Ectodermal cell (in vitro differentiated cells): ENCODE data around the gene PTPRG.

Experiments
- H3K27ac ChIP-seq: 2 replicates; pipeline ENCODE4 v1.7.0; 2013; ENCODE audit warnings: mild to moderate bottlenecking, low read depth, low read length; ENCODE audit not compliant: insufficient read depth, poor library complexity, severe bottlenecking
- H3K27me3 ChIP-seq: 2 replicates; pipeline ENCODE4 v1.7.0; 2013; ENCODE audit warnings: mild to moderate bottlenecking, low read length; ENCODE audit not compliant: insufficient read depth, control insufficient read depth, poor library complexity, severe bottlenecking
- H3K36me3 ChIP-seq: one replicate; pipeline ENCODE4 v1.7.0; 2013; ENCODE audit warnings: low read length; ENCODE audit not compliant: control insufficient read depth, insufficient read depth
- H3K4me1 ChIP-seq: one replicate; pipeline ENCODE4 v1.7.0; 2013; ENCODE audit warnings: low read length; ENCODE audit not compliant: control insufficient read depth, insufficient read depth
- H3K4me3 ChIP-seq: 2 replicates; pipeline ENCODE4 v1.7.0; 2013; ENCODE audit warnings: low read depth, low read length, control low read depth; ENCODE audit not compliant: insufficient read depth
- H3K9me3 ChIP-seq: 2 replicates; pipeline ENCODE4 v1.7.0; 2013; ENCODE audit warnings: mild to moderate bottlenecking, low read length, moderate library complexity; ENCODE audit not compliant: control insufficient read depth
- WGBS, 2 experiments: methylation state at CpG; one replicate each; pipeline ENCODE4 v1.1.7; 2013; ENCODE audit warnings: missing lambda C conversion rate in 2 of 2; 5-methylcytosine and 5-hydroxymethylcytosine counted together

Gene PTPRG

DNA sequence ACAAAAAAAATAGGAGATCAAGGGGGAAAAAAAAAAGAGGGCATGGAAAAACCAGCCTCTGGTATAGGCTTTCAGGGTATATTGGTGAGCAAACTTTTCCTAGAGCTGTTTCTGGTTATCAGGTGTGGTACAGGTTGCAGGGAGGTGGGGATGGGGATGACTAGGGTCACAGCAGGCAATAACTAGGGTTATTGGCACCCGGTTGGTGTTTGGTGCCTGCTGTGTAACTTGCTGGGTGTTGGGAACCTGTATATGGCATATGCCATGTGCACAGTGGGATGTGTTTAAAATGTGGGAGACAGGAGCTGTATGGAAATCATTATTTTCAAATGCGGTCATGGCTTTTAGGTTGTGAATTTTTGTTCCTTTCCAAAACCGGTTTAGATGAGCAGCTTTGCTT lies 119.2 kb downstream of the PTPRG start:
- Histone ChIP-seq H3K27me3 (peaks cover 10% of the 10 kb centered on the region), H3K4me1 (peaks cover 36% of the 10 kb centered on the region), H3K4me3 (no peak overlapping the region), H3K27ac (no peak overlapping the region), H3K9me3 (no peaks in the 10 kb centered on the region), H3K36me3 (no peaks in the 10 kb centered on the region)
- 79 to 84% methylated on average over 2 of the region's 3 CpGs for WGBS, 2 experiments

- no peaks in the 10 kb centered on the region for H3K36me3 ChIP-seq
- no peak overlapping the region for H3K27ac ChIP-seq
- WGBS, 2 experiments, result 88 to 96% methylated on average over 5 of the region's 5 CpGs
- H3K27me3 ChIP-seq, result peaks cover 19% of the 10 kb centered on the region
- no peaks in the 10 kb centered on the region for H3K9me3 ChIP-seq
- no peak overlapping the region for H3K4me3 ChIP-seq
- peaks cover 40% of the 10 kb centered on the region for H3K4me1 ChIP-seq
Observed at GRCh38 chr3:61681636-61682035, 120.3 kb downstream of the PTPRG start.

DNA sequence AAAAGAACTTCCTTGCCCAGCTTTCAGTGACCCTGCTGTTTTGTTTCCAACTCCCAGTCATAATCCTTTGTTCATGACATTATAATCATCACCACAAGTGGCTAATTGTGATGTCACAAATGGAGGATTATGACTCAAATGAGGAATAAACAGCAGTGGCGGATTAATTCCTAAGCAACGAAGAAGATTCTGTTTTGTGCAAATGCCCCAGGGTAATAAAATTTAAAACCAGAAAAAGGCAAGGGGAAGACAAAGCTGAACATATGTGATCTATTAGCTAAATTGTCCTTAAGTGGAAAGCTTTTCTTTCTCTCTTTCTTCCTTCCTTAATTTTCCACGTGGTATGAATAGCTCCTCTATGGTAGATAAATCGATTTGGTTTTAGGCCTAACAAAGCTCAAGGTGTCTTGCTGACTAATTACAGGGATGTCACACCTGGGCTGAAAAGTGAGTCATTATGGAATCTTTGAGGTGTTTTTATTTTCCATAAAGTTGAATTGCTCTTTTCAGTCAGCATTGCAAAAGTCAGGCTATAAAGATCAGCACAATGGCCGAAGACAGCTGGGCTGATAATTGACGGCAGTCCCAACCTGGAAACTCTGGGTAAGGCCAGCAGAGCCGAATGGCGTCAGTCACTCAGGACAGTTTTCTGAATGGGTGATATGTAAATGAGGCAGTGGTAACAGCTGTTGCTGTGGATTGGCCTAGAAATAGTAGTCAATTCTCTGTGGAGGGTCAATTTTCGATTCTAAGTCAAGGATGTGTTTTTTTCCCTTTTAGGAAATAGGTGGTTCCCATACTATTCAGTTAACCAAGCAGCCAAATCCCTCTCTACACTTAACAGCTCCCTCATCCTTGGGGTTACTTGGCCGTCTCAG lies 121.5 kb downstream of the PTPRG start:
- peaks cover 43% of the 10 kb centered on the region for H3K4me1 ChIP-seq
- H3K27ac ChIP-seq, result no peak overlapping the region

DNA sequence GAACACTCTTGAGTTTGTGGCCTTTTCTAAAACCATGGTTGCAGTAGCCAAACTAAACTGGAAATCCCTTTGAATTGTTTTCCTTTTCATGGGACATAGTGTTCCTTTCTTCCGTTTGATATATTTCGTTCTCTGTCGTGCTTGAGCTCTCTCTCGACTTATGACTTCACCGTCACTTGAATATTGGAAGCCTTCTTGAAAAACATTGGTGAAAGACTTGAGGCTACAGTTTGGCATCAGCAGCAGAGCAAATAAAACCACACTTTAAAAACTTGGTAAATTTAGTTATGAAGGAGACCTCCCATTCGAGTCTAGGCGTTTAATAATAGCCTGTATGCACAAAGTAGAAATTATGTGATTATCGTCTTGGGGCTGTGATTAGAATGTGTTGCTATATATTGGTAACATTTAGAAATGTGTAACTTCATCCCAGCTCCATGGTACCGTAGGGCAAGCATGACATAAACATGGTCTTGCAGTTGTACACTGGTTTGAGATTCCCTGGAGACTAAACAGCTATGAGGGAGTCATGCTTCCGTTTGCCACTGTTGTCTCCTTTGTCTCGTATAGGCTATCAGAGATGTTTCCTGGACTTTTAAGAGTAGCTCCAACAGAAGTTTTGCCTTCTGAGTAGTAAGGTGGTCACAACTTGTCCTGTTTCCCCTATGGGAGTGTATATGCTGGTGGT lies 122.3 kb downstream of the PTPRG start:
- H3K4me1 ChIP-seq, result peaks cover 44% of the 10 kb centered on the region
- no peaks in the 10 kb centered on the region for H3K36me3 ChIP-seq
- peaks cover 33% of the 10 kb centered on the region for H3K27me3 ChIP-seq
- no peak overlapping the region for H3K4me3 ChIP-seq
- 93 to 94% methylated on average over 11 of the region's 11 CpGs for WGBS, 2 experiments
- H3K27ac ChIP-seq, result no peak overlapping the region
- H3K9me3 ChIP-seq, result no peaks in the 10 kb centered on the region

More for the DNA sequence above, 121.5 kb downstream of the PTPRG start:
- WGBS, 2 experiments, result 65 to 74% methylated on average over 10 of the region's 10 CpGs
- no peak overlapping the region for H3K4me3 ChIP-seq
- H3K9me3 ChIP-seq, result no peaks in the 10 kb centered on the region
- H3K27me3 ChIP-seq, result peaks cover 31% of the 10 kb centered on the region
- no peaks in the 10 kb centered on the region for H3K36me3 ChIP-seq

GRCh38 chr3:61684386-61684785 lies 123.0 kb downstream of the PTPRG start:
- WGBS, 2 experiments, result 76 to 77% methylated on average over 3 of the region's 3 CpGs
- Histone ChIP-seq H3K4me1 (peaks cover 51% of the 10 kb centered on the region), H3K36me3 (no peaks in the 10 kb centered on the region)

GRCh38 chr3:61685755-61686154 lies 124.4 kb downstream of the PTPRG start:
- no peaks in the 10 kb centered on the region for H3K9me3 ChIP-seq
- peaks cover 54% of the 10 kb centered on the region for H3K27me3 ChIP-seq
- H3K4me3 ChIP-seq, result no peak overlapping the region
- H3K36me3 ChIP-seq, result no peaks in the 10 kb centered on the region
- H3K4me1 ChIP-seq, result peaks cover 57% of the 10 kb centered on the region
- H3K27ac ChIP-seq, result no peak overlapping the region
- WGBS, 2 experiments, result 76 to 79% methylated on average over 9 of the region's 9 CpGs

More at GRCh38 chr3:61684386-61684785, 123.0 kb downstream of the PTPRG start:
- Histone ChIP-seq H3K9me3 (no peaks in the 10 kb centered on the region), H3K27me3 (peaks cover 40% of the 10 kb centered on the region), H3K27ac (no peak overlapping the region), H3K4me3 (no peak overlapping the region)

- Histone ChIP-seq H3K27me3 (peaks cover 59% of the 10 kb centered on the region), H3K4me3 (no peak overlapping the region), H3K36me3 (no peaks in the 10 kb centered on the region), H3K4me1 (peaks cover 57% of the 10 kb centered on the region), H3K27ac (no peak overlapping the region), H3K9me3 (no peaks in the 10 kb centered on the region)
- 87 to 94% methylated on average over 3 of the region's 3 CpGs for WGBS, 2 experiments
Observed at GRCh38 chr3:61686228-61686648, 124.9 kb downstream of the PTPRG start.

- H3K36me3 ChIP-seq, result no peaks in the 10 kb centered on the region
- H3K27ac ChIP-seq, result no peak overlapping the region
- peaks cover 62% of the 10 kb centered on the region for H3K27me3 ChIP-seq
- H3K4me1 ChIP-seq, result peaks cover 54% of the 10 kb centered on the region
- WGBS, 2 experiments, result 86 to 88% methylated on average over 2 of the region's 2 CpGs
- no peaks in the 10 kb centered on the region for H3K9me3 ChIP-seq
- H3K4me3 ChIP-seq, result no peak overlapping the region
Observed at GRCh38 chr3:61687206-61687605, 125.8 kb downstream of the PTPRG start.

- Histone ChIP-seq H3K4me1 (peaks cover 50% of the 10 kb centered on the region), H3K36me3 (no peaks in the 10 kb centered on the region), H3K4me3 (no peak overlapping the region), H3K27ac (peak overlapping the region; percentile 65), H3K27me3 (peaks cover 62% of the 10 kb centered on the region), H3K9me3 (no peaks in the 10 kb centered on the region)
- 27 to 39% methylated on average over 5 of the region's 5 CpGs for WGBS, 2 experiments
Observed at GRCh38 chr3:61687663-61688306, 126.4 kb downstream of the PTPRG start.
